ENCODE results near the gene COA4. TPM values are rescaled to one million over a fixed set of nuclear protein-coding genes. Genes with fewer than 3 reads are reported as not detected.
"Not testable (repeated sequence)": the region's sequence is repeated elsewhere in the genome, so short reads cannot be mapped to it uniquely, and the experiment has no call there.

Gene COA4
- total RNA-seq, 2 experiments from 2014 or later = 104 to 153 TPM

DNA sequence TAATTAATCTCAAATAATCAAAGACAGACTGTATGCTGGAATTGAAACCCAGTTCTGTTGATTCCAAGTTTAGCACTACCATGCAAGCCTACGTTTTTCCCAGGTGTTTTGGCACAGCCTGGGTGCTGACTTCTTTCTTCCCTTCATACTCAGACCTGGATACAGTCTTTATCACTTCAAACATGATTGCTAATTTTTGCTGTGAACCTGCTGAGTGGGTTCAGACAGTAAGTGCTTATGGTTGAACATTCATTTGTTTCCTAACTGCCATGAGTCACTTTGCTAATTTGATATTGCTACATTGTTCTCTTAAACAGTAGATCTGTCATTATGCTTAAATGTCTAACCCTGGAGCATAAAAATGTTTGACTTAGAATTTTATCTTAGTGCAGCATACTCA is 12.4 kb upstream of the COA4 start:
- Histone ChIP-seq H3K79me2 (ENCODE audit: insufficient read depth, low read depth, low read length) (no peaks in the 10 kb centered on the region), H3K9me3 (ENCODE audit: low read length) (no peaks in the 10 kb centered on the region), H2AFZ (ENCODE audit: low read length) (no peak overlapping the region), H3K27ac (ENCODE audit: low read depth, low read length, poor library complexity, severe bottlenecking) (no peak overlapping the region), H3K4me1 (ENCODE audit: insufficient read depth, low read length, poor library complexity, severe bottlenecking) (no peaks in the 10 kb centered on the region), H3K9me2 (ENCODE audit: insufficient read depth, low read length) (no peaks in the 10 kb centered on the region), H3K4me3 (ENCODE audit: low read depth, low read length, poor library complexity, severe bottlenecking) (no peak overlapping the region), H4K20me1 (ENCODE audit: insufficient read depth, low read length) (no peaks in the 10 kb centered on the region), H3K36me3 (ENCODE audit: insufficient read depth, low read length) (peaks cover 58% of the 10 kb centered on the region), H3K4me2 (ENCODE audit: low read length) (no peak overlapping the region)
- no TSS peak for BruUV-seq (replicated peaks)
- ChIA-PET CTCF (ENCODE audit: unreplicated experiment) (no interaction called here), POLR2A (no interaction called here)
- no peak for TF ChIP-seq EZH2phosphoT487 (IDR thresholded peaks at IDR 0.05; ENCODE audit: borderline replicate concordance, low read depth, low read length)
- TF ChIP-seq, protein P1, sequence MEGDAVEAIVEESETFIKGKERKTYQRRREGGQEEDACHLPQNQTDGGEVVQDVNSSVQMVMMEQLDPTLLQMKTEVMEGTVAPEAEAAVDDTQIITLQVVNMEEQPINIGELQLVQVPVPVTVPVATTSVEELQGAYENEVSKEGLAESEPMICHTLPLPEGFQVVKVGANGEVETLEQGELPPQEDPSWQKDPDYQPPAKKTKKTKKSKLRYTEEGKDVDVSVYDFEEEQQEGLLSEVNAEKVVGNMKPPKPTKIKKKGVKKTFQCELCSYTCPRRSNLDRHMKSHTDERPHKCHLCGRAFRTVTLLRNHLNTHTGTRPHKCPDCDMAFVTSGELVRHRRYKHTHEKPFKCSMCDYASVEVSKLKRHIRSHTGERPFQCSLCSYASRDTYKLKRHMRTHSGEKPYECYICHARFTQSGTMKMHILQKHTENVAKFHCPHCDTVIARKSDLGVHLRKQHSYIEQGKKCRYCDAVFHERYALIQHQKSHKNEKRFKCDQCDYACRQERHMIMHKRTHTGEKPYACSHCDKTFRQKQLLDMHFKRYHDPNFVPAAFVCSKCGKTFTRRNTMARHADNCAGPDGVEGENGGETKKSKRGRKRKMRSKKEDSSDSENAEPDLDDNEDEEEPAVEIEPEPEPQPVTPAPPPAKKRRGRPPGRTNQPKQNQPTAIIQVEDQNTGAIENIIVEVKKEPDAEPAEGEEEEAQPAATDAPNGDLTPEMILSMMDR (conservative IDR thresholded peaks at IDR 0.05; ENCODE audit: low read length) = no peak
- intact Hi-C loops (cut with micrococcal nuclease; ENCODE audit: unreplicated experiment) = no loop called here
- no peak for DNase-seq (ENCODE audit: low spot score)

DNA sequence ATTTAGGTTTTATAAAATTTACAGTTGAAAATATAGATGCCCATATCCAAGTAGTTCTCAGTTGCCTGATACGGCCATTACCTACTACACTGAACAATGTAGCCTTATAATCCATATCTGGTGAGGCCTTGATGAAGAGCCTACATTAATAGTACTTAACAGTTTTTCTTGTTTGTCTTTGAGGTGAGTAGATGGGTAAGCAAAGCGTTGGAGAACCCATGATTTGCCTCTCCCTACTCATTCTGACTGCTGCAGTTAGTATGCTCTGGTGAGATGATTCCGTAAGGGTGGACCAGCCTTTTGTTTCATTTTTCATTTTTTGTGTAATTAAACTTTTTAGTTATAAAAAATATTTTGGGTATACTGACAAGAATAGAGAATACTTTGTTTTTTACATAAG is 11.6 kb upstream of the COA4 start:
- Histone ChIP-seq H3K79me2 (ENCODE audit: insufficient read depth, low read depth, low read length) (no peaks in the 10 kb centered on the region), H3K4me2 (ENCODE audit: low read length) (no peak overlapping the region), H4K20me1 (ENCODE audit: insufficient read depth, low read length) (no peaks in the 10 kb centered on the region), H3K4me1 (ENCODE audit: insufficient read depth, low read length, poor library complexity, severe bottlenecking) (no peaks in the 10 kb centered on the region), H3K4me3 (ENCODE audit: low read depth, low read length, poor library complexity, severe bottlenecking) (no peak overlapping the region), H3K27ac (ENCODE audit: low read depth, low read length, poor library complexity, severe bottlenecking) (no peak overlapping the region), H3K9me3 (ENCODE audit: low read length) (no peaks in the 10 kb centered on the region), H3K36me3 (ENCODE audit: insufficient read depth, low read length) (peaks cover 57% of the 10 kb centered on the region), H3K9me2 (ENCODE audit: insufficient read depth, low read length) (no peaks in the 10 kb centered on the region), H2AFZ (ENCODE audit: low read length) (no peak overlapping the region)
- no TSS peak for BruUV-seq (replicated peaks)
- TF ChIP-seq EZH2phosphoT487 (IDR thresholded peaks at IDR 0.05; ENCODE audit: borderline replicate concordance, low read depth, low read length) = no peak
- TF ChIP-seq, protein P1 (conservative IDR thresholded peaks at IDR 0.05; ENCODE audit: low read length) = no peak
- ChIA-PET POLR2A (no interaction called here), CTCF (ENCODE audit: unreplicated experiment) (no interaction called here)
- intact Hi-C loops (cut with micrococcal nuclease; ENCODE audit: unreplicated experiment) = no loop called here
- DNase-seq (ENCODE audit: low spot score) = no peak

DNA sequence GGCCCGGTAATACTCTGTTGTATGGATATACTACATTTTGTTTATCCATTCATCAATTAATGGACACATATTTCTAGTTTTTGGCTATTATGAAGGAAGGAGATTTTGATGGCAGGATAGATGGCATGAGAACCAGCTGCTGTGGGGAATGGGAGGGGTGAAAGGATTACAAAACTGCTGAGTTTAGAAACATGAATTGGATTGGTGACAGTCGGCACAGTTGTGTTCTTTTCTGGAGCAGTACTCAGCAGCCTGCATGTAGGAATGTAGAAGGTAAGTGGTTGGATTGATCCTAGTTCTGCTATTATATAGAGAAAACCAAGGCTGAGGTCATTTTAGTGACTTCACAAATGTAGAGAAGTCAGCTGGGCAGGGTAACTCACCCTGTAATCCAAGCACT is 7.2 kb upstream of the COA4 start:
- no peaks in the 10 kb centered on the region for H4K20me1 ChIP-seq (ENCODE audit: insufficient read depth, low read length)
- no peak for TF ChIP-seq EZH2phosphoT487 (IDR thresholded peaks at IDR 0.05; ENCODE audit: borderline replicate concordance, low read depth, low read length)
- TF ChIP-seq, protein P1 (conservative IDR thresholded peaks at IDR 0.05; ENCODE audit: low read length) = no peak
- H3K9me3 ChIP-seq (ENCODE audit: low read length) = no peaks in the 10 kb centered on the region
- peaks cover 21% of the 10 kb centered on the region for H3K36me3 ChIP-seq (ENCODE audit: insufficient read depth, low read length)
- DNase-seq (ENCODE audit: low spot score) = no peak
- no peaks in the 10 kb centered on the region for H3K4me1 ChIP-seq (ENCODE audit: insufficient read depth, low read length, poor library complexity, severe bottlenecking)
- CTCF ChIA-PET (ENCODE audit: unreplicated experiment) = no interaction called here
- no peaks in the 10 kb centered on the region for H3K9me2 ChIP-seq (ENCODE audit: insufficient read depth, low read length)
- intact Hi-C loops (cut with micrococcal nuclease; ENCODE audit: unreplicated experiment) = no loop called here
- no peak overlapping the region for H3K27ac ChIP-seq (ENCODE audit: low read depth, low read length, poor library complexity, severe bottlenecking)
- no peaks in the 10 kb centered on the region for H3K79me2 ChIP-seq (ENCODE audit: insufficient read depth, low read depth, low read length)
- POLR2A ChIA-PET = interaction anchor here (0.6 kb wide), 1 partner anchor 123 kb away, joined by 3 read pairs; the partner anchor contains the start of gene RAB6A
- H3K4me2 ChIP-seq (ENCODE audit: low read length) = no peak overlapping the region
- H3K4me3 ChIP-seq (ENCODE audit: low read depth, low read length, poor library complexity, severe bottlenecking) = no peak overlapping the region
- no TSS peak for BruUV-seq (replicated peaks)
- no peak overlapping the region for H2AFZ ChIP-seq (ENCODE audit: low read length)

DNA sequence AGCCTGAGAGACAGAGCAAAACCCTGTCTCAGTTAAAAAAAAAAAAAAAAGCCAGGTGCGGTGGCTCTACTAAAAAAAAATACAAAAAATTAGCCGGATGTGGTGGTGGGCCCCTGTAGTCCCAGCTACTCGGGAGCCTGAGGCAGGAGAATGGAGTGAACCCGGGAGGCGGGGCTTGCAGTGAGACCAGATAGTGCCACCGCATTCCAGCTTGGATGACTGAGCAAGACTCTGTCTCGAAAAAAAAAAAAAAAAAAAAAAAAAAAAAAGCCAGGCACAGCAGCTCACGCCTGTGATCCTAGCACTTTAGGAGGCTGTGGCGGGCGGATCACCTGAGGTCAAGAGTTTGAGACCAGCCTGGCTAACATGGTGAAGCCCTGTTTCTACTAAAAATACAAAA is 3.8 kb upstream of the COA4 start:
- H4K20me1 ChIP-seq (ENCODE audit: insufficient read depth, low read length); H3K4me2 ChIP-seq (ENCODE audit: low read length); DNase-seq (ENCODE audit: low spot score); H3K27ac ChIP-seq (ENCODE audit: low read depth, low read length, poor library complexity, severe bottlenecking); H3K9me3 ChIP-seq (ENCODE audit: low read length); BruUV-seq (replicated peaks); H3K36me3 ChIP-seq (ENCODE audit: insufficient read depth, low read length); intact Hi-C loops (cut with micrococcal nuclease; ENCODE audit: unreplicated experiment); H3K9me2 ChIP-seq (ENCODE audit: insufficient read depth, low read length); H3K4me3 ChIP-seq (ENCODE audit: low read depth, low read length, poor library complexity, severe bottlenecking); H2AFZ ChIP-seq (ENCODE audit: low read length): not testable (repeated sequence)
- ChIA-PET POLR2A (interaction anchor here (0.6 kb wide), 1 partner anchor 281 kb away, joined by 3 read pairs; no protein-coding TSS in a partner anchor), CTCF (ENCODE audit: unreplicated experiment) (interaction anchor here (0.9 kb wide), 1 partner anchor 36 kb away, joined by 3 read pairs; no protein-coding TSS in a partner anchor)
- Histone ChIP-seq H3K79me2 (ENCODE audit: insufficient read depth, low read depth, low read length) (peaks cover 25% of the 10 kb centered on the region), H3K4me1 (ENCODE audit: insufficient read depth, low read length, poor library complexity, severe bottlenecking) (peaks cover 16% of the 10 kb centered on the region)

All from OCI-LY7 (cell line).